Stimulated activated CD4-positive, alpha-beta T cell treated with anti-CD3 and anti-CD28 coated beads, Interleukin-4, amount 100 ng/mL, for 4 hours (primary cell): Measurements from ENCODE around the gene KMT2E.
A peak's percentile ranks its signal among the peaks of the same experiment; 100 is the strongest.

Experiments used
- DNase-seq, 2 experiments: peaks; one replicate each; pipeline ENCODE4 v3.0.0-alpha.2; 2020

KMT2E gene

DNA sequence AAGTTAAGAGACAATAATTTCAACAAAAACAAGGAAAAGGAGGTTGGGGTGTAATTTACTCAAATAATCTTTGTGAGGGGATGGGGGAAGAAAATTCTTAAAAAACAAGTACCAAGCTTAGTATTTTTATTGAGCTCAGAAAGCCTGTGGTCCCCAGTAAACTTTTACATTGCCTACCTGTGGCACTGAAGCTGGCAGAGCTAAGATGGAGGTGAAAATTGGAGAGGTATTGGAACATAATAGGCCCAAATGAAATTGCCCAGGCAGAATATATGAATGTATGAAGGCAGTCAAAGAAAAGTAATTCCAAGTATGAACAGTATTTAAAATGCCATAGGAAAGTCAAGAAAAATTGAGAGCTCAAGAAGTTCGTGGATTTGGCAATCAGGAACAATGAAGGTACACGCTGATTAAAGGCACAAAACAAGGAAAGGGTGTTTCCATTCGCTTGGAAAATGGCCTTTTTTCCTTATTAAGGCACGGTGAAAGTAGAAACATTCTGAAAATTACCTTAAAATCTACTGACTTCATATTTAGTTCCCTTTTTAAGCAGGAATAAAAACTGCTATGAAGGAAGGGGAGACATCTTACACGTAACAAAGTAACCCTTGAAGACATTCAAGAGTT is 3.4 kb upstream of the KMT2E start:
- DNase-seq: no peak

- no peak for DNase-seq
Measured at GRCh38 chr7:105011141-105011830, 2.7 kb upstream of the KMT2E start.

DNA sequence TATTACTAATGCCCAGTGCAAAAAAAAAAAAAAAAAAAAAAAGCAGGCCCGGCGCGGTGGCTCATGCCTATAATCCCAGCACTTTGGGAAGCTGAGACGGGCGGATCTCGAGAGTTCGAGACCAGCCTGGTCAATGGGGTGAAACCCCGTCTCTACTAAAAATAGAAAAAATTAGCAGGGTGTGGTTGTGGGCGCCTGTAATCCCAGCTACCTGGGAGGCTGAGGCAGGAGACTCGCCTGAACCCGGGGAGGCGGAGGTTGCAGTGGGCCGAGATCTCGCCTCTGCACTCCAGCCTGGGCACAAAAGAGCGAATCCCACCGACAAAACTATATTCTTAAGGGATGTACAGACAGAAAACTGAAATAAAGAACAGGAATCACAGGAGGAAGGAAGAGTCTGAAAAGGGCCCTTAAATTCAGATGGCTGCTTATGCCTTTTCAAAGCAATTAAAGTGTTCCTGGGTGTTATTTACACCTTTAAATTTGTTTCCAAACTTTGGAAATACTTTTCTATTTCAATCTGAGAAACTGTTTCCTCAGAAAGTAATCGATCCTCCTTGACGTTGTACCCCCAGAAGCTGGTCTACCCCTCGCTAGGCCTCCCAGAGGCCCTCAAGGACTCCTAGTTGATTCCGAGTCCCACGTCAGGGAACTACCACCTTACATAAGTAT is 2.0 kb upstream of the KMT2E start:
- peak in 1 of 2 experiments; percentile 13 for DNase-seq

DNA sequence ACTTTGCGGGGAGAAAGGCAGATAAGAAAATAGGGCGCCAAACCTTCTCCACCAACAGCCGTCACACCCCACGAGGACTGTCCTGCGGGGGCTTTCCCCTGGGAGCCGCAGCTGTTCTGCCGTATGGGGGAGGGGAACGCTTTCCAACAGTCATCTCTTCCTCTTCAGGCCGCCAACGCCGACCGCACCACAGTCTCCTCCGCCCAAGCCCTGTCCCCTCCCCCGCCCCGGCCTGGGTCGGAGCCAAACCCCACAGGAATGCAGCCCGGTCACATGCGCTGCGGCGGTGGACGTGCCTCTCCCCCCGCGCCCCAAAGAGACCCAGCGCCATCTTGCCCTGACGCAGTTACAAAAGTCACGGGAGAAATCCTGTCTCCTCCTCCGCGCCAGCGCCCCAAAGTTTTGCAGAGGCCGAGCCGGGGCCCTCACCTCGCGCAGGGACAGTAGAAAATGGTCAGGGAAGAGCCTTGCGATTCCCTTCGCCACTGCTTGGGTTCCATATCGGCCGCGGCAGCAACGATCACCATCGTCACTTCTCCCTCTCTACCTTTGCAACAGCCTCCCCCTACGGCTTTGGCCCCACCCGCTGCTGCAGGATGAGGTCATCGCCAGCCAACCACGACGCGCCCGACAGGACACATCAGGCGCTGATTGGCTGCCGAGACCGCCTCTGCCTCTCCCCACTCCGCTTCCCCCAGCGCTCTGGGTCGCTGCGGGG is 1.3 kb upstream of the KMT2E start:
- DNase-seq: peak; percentile 99 to 100

DNA sequence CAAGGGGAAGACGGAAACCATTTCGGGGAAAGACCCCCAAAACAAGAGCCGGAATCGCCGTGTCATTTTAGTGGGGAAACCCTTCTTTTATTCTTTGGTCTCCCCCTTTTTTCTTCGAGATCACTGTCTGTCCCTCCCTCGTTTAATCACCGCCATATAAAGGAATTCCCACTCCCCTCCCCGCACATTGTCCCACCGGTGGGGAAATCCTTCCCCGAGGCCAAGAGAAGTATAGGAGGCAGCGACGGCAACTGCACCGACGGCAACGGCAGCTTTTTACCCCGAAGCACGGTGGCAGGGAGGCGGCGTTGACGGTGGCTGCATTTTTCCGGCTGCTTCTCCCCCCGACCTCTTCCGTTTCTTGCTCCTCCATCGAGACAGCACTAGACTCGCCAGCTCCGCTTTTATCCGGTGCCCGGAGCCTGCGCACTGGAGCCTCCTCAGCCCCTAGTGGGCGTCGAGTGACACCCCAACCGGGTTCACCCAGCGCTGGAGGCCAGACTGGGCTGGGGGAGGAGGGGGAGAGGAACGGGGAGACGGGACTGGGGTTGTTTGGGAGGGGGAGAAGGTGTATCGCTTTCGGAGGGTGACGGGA is 687 bp upstream of the KMT2E start:
- peak; percentile 89 to 95 for DNase-seq

- DNase-seq: peak; percentile 30 to 44
Measured at GRCh38 chr7:105014693-105015389, 836 bp downstream of the KMT2E start.

GRCh38 chr7:105015390-105015965 is 1.5 kb downstream of the KMT2E start:
- no peak for DNase-seq

DNA sequence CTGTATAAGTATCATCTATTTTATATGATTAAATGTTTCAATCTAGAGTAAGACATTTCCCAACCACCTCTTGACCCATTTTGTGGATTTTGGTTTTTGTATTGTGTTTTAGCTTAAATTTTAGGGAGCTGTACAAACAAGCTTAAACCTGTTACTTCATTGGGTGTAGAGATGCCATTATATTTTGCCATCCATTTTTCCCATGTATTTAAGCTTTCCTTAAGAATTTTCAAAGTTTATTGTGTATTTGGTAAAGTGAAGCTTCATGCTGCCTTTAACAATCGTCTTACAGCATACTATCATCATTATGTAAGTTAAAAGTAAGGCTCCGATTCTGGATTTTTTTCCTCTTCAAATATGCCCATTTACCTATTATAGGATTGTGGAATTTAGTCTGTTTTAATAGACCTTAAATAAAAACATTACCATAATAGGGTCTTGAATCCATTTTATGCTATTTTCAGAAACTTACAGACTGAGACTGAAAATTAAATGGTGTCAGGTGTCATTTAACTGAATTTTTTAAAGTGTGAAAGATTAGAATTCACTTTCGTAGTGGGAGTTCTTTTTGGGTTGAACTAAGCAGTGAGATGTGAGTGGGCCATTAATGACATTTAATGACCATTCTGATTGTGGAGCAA is 2.2 kb downstream of the KMT2E start:
- no peak for DNase-seq

DNA sequence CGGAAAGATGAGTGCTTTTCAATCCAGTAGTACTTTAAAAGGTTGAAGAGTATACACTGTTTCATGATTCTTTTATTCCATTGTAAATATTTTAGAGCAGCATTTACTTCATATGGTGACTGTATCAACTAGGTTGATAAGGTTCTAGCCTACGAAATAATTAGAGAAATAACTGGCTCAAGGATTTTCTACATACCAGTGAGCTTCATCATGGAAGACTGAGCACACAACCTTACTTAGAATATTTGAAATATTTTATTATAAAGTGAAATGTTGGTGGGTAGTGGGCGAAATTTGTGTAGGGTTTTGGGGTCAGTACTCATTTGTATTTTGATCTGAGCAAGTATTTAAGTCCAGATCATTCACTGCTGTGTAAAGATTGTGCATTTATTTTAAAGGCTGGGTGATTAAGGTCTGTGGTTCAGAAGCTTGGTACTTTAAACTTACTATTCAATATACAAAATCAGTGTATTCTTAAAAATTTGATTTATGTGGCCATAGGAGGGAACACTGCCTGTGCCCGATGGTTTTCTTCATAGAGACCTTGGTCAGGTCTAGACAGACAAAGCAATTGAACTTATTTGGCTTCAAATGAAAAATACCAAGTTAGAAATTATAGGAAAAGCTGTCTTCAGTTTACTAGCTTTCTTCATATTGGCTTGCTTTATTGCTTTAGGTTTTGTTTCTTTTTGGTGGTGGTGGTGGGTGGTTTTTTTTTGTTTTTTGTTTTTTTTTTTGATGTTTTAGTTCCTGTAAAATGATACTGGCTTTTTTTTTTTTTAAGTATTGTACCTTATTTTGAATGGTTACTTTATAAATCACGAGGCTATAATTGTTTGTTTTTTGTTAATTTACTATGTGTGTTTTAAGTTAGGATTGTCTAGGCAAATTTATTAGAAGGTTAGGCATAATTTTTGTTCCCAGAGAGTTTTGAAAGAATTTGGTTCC is 3.0 kb downstream of the KMT2E start:
- DNase-seq: no peak

GRCh38 chr7:105017657-105018365 is 3.8 kb downstream of the KMT2E start:
- no peak for DNase-seq

DNA sequence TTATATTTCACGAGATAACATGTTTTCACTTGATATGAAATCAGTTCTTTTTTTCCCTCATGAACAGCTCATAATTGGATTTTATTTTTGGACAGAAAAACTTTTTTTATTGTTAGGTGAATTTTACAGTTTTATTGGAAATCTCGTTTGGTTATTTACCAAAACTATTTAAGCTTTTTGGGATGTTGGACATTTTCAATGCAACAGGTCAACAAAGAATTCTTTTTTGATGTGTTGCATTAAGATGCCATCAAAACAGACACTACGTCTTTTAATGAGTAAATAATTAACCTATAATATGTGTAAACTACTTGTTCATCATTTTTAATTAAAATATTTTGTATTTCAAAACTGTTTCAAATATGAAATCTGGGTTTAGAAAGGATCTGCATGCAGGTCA is 5.3 kb downstream of the KMT2E start:
- DNase-seq: no peak

GRCh38 chr7:105020926-105021325 is 6.9 kb downstream of the KMT2E start:
- no peak for DNase-seq

DNA sequence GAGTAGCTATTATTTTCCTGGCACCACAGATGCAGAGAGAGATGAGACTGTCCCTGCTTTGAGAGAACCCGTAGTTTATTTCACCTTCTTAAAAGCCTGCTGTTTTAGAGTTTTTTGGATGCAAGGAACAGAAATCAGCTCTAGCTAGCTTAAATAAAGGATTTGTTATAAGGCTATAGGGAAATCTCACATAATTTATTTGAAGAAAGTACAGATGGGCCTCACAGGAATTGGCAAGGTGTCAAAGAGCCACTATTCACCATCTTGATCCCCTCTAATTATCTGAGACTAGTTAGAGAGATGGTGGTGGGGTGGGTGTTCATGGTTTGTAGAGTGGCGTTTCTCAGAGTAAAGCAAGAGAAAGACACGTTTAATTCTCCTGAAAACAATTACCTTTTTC is 7.3 kb downstream of the KMT2E start:
- no peak for DNase-seq

DNA sequence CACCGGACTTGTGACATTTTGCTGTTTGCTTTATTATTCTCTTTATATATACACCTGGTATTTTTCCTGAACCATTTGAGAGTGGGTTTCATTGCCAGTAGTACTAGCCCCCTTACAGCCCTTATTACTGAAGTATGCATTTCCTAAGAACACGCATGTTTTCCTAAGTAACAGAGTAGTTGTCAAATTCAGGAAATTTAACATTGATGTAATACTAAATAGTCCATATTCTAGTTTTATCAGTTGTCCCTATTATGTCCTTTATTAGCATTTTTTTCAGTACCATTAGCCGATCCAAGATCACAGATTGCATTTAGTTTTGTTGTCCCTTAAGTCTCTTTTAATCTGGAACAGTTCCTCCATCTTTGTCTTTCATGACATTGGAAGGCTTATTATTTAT is 8.0 kb downstream of the KMT2E start:
- no peak for DNase-seq

DNA sequence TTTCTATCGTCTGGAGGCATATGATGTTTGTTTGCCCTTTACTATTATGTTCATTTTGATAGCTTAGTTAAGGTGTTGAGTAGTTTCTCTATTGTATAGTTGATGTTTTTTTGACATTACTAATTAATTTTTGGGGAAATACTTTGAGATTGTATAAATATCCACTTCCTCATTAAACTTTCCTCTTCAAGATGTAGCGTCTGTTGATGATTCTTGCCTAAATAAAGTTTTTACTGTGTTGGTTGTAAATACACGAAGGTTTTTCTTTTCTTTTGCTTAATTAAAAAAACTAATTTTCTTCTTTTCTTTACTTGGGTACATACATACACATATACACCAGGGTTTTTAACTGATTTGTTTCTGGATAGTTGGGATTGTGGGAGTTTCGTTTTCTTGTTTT is 8.5 kb downstream of the KMT2E start:
- DNase-seq: no peak

DNA sequence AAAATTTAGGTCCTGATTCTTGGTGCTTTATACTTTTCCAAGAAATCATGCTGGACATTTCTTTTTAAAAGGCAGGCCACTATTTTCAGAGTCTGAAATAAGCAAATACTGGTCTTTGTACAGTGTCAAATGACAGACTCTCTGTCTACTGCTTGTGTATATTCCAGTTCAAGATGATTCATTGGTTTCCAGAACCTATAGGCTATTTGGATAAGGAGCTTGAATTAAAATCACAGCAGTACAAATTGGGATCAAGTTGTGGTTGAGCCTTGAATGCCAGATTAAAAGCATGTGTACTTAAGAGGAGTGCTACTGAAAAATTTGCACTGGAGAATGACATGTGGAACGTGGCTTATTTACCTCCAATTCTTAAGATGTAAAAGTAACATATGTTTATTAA is 10.7 kb downstream of the KMT2E start:
- DNase-seq: no peak

- DNase-seq: no peak
Measured at GRCh38 chr7:105026750-105027149, 12.7 kb downstream of the KMT2E start.

DNA sequence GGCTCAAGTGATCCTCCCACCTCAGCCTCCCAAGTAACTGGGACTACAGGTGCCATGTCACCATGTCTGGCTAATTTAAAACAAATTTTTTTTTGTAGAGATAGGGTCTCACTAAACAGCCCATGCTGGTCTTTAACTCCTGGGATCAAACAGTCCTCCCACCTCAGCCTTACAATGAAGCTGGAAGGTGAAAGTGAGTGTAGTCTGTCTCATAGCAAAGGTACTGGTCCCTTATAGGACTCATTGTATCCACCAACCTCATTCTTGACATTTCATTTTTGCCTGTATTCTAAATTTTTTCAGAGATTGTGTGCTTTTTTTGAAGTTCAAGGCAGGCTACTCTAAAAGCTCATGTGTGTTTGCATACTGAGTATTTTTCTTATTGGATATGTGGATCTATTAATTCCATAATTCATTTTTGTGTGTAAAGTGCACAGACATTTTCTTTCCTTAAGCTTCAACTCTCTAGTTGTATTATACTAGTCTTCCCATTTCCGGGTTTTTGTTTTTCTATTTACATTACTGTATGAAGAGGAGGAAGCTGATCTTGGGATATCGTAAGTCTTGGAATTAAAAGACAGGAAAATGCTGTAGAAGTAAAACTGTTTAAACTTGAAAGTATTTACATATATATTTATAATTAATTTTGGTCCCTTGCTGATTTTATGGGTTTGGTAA is 13.3 kb downstream of the KMT2E start:
- no peak for DNase-seq

DNA sequence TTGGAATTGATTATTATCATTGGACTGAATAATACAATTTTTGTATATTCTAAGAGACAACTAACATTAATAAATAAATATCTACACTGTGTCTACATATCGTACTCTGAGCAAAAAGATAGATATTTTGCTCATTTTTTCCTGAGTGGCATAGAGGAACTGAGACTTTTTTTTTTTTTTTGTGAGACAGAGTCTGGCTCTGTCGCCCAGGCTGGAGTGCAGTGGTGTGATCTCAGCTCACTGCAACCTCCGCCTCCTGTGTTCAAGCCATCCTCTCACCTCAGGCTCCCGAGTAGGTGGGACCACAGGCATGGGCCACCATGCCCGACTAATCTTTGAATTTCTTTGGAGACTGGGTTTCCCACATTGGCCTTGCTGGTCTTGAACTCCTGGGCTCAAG is 14.0 kb downstream of the KMT2E start:
- no peak for DNase-seq
